Naive thymus-derived CD4-positive, alpha-beta T cell (primary cell): Measurements from ENCODE around the gene TUBG2. TPM values are rescaled to one million over a fixed set of nuclear protein-coding genes. Genes with fewer than 3 reads are reported as not detected.
A peak's percentile ranks its signal among the peaks of the same experiment; 100 is the strongest.

ENCODE experiments used
- ATAC-seq: fragments of 150-1000 bp; cut with Tn5 transposase; 2 replicates; pipeline ENCODE4 v1.10.0; 2021; ENCODE audit warnings: mild to moderate bottlenecking, moderate library complexity
- CTCF ChIA-PET: fragments of 350-600 bp; sonication (Branson Sonifier 250); formaldehyde crosslinking; loops from one replicate; lab custom pipeline; 2021; ENCODE audit warnings: antibody characterized with exemption; lab: Charles Lee
- POLR2A ChIA-PET: fragments of 350-600 bp; sonication (Branson Sonifier 250); formaldehyde crosslinking; loops from one replicate; lab custom pipeline; 2021; ENCODE audit warnings: antibody characterized with exemption, inconsistent platforms; lab: Charles Lee
- DNase-seq, 9 donors: peaks; one replicate each; pipeline versions ENCODE4 v3.0.0 to v3.0.0-alpha.2; 2020 to 2022; ENCODE audit warnings: mixed read lengths in 1 of 9
- H3K27ac ChIP-seq: one replicate; pipeline ENCODE4 v1.7.0; 2013; ENCODE audit warnings: mild to moderate bottlenecking, low read depth, low read length, moderate library complexity
- H3K27me3 ChIP-seq, 2 donors: one replicate each; pipeline ENCODE4 v1.7.0; 2013; ENCODE audit warnings: low read length in 2 of 2, mild to moderate bottlenecking in 2 of 2, moderate library complexity in 2 of 2; ENCODE audit not compliant: control insufficient read depth in 2 of 2, insufficient read depth in 2 of 2
- H3K36me3 ChIP-seq, 3 experiments: 1 replicate in 2 of 3; 2 replicates in 1 of 3; pipeline ENCODE4 v1.7.0; 2013; ENCODE audit warnings: low read length in 3 of 3, mild to moderate bottlenecking in 3 of 3, moderate library complexity in 1 of 3; ENCODE audit not compliant: insufficient read depth in 3 of 3, control insufficient read depth in 2 of 3
- H3K4me1 ChIP-seq, 2 donors: one replicate each; pipeline ENCODE4 v1.7.0; 2013; ENCODE audit warnings: low read length in 2 of 2, mild to moderate bottlenecking in 2 of 2, moderate library complexity in 1 of 2; ENCODE audit not compliant: control insufficient read depth in 2 of 2, insufficient read depth in 2 of 2
- H3K4me3 ChIP-seq: 2 replicates; pipeline ENCODE4 v1.7.0; 2013; ENCODE audit warnings: mild to moderate bottlenecking, low read length
- H3K9me3 ChIP-seq, 3 experiments: 1 replicate in 2 of 3; 2 replicates in 1 of 3; pipeline ENCODE4 v1.7.0; 2013; ENCODE audit warnings: low read length in 3 of 3; ENCODE audit not compliant: control insufficient read depth in 2 of 3
- H3K27ac Mint-ChIP-seq, 9 donors: one replicate each; pipeline ENCODE4 v1.8.0; 2020 to 2022; ENCODE audit warnings: mixed read lengths in 9 of 9, mild to moderate bottlenecking in 8 of 9, moderate library complexity in 5 of 9, inconsistent platforms in 2 of 9
- H3K27me3 Mint-ChIP-seq, 5 donors: one replicate each; pipeline ENCODE4 v1.8.0; 2021 to 2022; ENCODE audit warnings: mixed read lengths in 5 of 5, mild to moderate bottlenecking in 1 of 5
- H3K36me3 Mint-ChIP-seq, 5 donors: one replicate each; pipeline ENCODE4 v1.8.0; 2020 to 2022; ENCODE audit warnings: mixed read lengths in 5 of 5, mild to moderate bottlenecking in 3 of 5, inconsistent platforms in 1 of 5
- H3K4me1 Mint-ChIP-seq, 7 donors: one replicate each; pipeline ENCODE4 v1.8.0; 2020 to 2022; ENCODE audit warnings: mixed read lengths in 7 of 7, mild to moderate bottlenecking in 3 of 7, inconsistent platforms in 1 of 7
- H3K4me3 Mint-ChIP-seq, 10 donors: one replicate each; pipeline ENCODE4 v1.8.0; 2020 to 2022; ENCODE audit warnings: mild to moderate bottlenecking in 10 of 10, mixed read lengths in 10 of 10, moderate library complexity in 6 of 10, inconsistent platforms in 2 of 10
- H3K9me3 Mint-ChIP-seq, 11 donors: one replicate each; pipeline ENCODE4 v1.8.0; 2020 to 2022; ENCODE audit warnings: mixed read lengths in 11 of 11, mild to moderate bottlenecking in 4 of 11, inconsistent platforms in 1 of 11, moderate library complexity in 1 of 11
- intact Hi-C, 2 donors: fragments of 100-400 bp; cut with micrococcal nuclease; formaldehyde crosslinking; loops; one replicate each; pipeline ENCODE4 v1.15.1; 2023
- microRNA-seq: library from miRNA; unstranded; fragments of <30 nt; microRNA quantifications from one replicate; pipeline ENCODE4 v1.2.0, GENCODE V29; 2022; ENCODE audit warnings: borderline microRNAs expressed
- polyA plus RNA-seq, 2 donors: library from polyadenylated mRNA; unstranded; fragments of 300-500 nt; fragmentation: Illumina TruSeq; gene quantifications; one replicate each; pipeline ENCODE4 v1.2.3, GENCODE V29; 2021
- total RNA-seq, 6 experiments: library from RNA in 5 of 6; stranded (reverse) in 5 of 6; gene quantifications; 1 replicate in 5 of 6; 2 replicates in 1 of 6; pipeline ENCODE4 v1.2.3 and lab custom pipeline; 2021 to 2026

Gene TUBG2
- total and polyA plus RNA-seq, 7 experiments from 2014 or later: 4.9 to 20.3 (median 10.4) TPM

GRCh38 chr17:42704837-42705494 is 45.9 kb downstream of the TUBG2 start:
- Histone ChIP-seq H3K27me3 (no peaks in the 10 kb centered on the region), H3K9me3 (no peaks in the 10 kb centered on the region), H3K4me3 (no peak overlapping the region), H3K4me1 (peaks cover 25 to 27% of the 10 kb centered on the region in 2 donors), H3K36me3 (peaks cover 13 to 93% (median 35%) of the 10 kb centered on the region in 3 experiments), H3K27ac (no peak overlapping the region)
- peak overlapping the region in 1 of 9 donors; percentile 82 for H3K27ac Mint-ChIP-seq
- CTCF ChIA-PET: interaction anchor here (0.6 kb wide), 1 partner anchor 400 kb away, joined by 4 read pairs; no protein-coding TSS in a partner anchor
- intact Hi-C loops: no loop called here
- no peaks in the 10 kb centered on the region for H3K27me3 Mint-ChIP-seq
- H3K4me3 Mint-ChIP-seq: peak overlapping the region in 1 of 10 donors; percentile 21
- POLR2A ChIA-PET: no interaction called here
- peaks cover 4 to 33% (median 25%) of the 10 kb centered on the region in 7 donors for H3K4me1 Mint-ChIP-seq
- peaks cover 25 to 79% (median 53%) of the 10 kb centered on the region in 5 donors for H3K36me3 Mint-ChIP-seq
- DNase-seq (peak in 1 of 9 donors; percentile 43), ATAC-seq (no peak)
- no peaks in the 10 kb centered on the region for H3K9me3 Mint-ChIP-seq

GRCh38 chr17:42706732-42707131 is 47.6 kb downstream of the TUBG2 start:
- Histone ChIP-seq H3K9me3 (no peaks in the 10 kb centered on the region), H3K4me3 (no peak overlapping the region), H3K27ac (no peak overlapping the region), H3K4me1 (peaks cover 25 to 27% of the 10 kb centered on the region in 2 donors), H3K36me3 (peaks cover 13 to 91% (median 44%) of the 10 kb centered on the region in 3 experiments), H3K27me3 (no peaks in the 10 kb centered on the region)
- H3K27me3 Mint-ChIP-seq: no peaks in the 10 kb centered on the region
- peaks cover 4 to 33% (median 25%) of the 10 kb centered on the region in 7 donors for H3K4me1 Mint-ChIP-seq
- POLR2A ChIA-PET: interaction anchor here (0.7 to 1.1 kb wide), 3 partner anchors 24 to 497 kb away, joined by 3 to 5 read pairs (median 3); no protein-coding TSS in a partner anchor
- DNase-seq (peak in 7 of 9 donors; percentile 35 to 71 (median 56)), ATAC-seq (peak; percentile 92)
- CTCF ChIA-PET: interaction anchor here (0.5 to 0.6 kb wide), 3 partner anchors 99 to 192 kb away, joined by 3 to 9 read pairs (median 3); no protein-coding TSS in a partner anchor
- H3K9me3 Mint-ChIP-seq: no peaks in the 10 kb centered on the region
- intact Hi-C loops: no loop called here
- peaks cover 24 to 79% (median 57%) of the 10 kb centered on the region in 5 donors for H3K36me3 Mint-ChIP-seq
- peak overlapping the region; percentile 16 to 84 (median 62) for H3K4me3 Mint-ChIP-seq
- H3K27ac Mint-ChIP-seq: peak overlapping the region in 5 of 9 donors; percentile 38 to 83 (median 78)

- CTCF ChIA-PET: no interaction called here
- H3K9me3 Mint-ChIP-seq: no peaks in the 10 kb centered on the region
- no peaks in the 10 kb centered on the region for H3K27me3 Mint-ChIP-seq
- no peak overlapping the region for H3K27ac ChIP-seq
- H3K27ac Mint-ChIP-seq: no peak overlapping the region
- no peak overlapping the region for H3K4me3 ChIP-seq
- no peaks in the 10 kb centered on the region for H3K9me3 ChIP-seq
- H3K36me3 ChIP-seq: peaks cover 15 to 92% (median 50%) of the 10 kb centered on the region in 3 experiments
- POLR2A ChIA-PET: interaction anchor here (1.1 kb wide), 1 partner anchor 100 kb away, joined by 3 read pairs; the partner anchor contains the start of gene RETREG3
- H3K36me3 Mint-ChIP-seq: peaks cover 26 to 75% (median 57%) of the 10 kb centered on the region in 5 donors
- intact Hi-C loops: no loop called here
- peaks cover 4 to 33% (median 25%) of the 10 kb centered on the region in 7 donors for H3K4me1 Mint-ChIP-seq
- H3K4me1 ChIP-seq: peaks cover 25 to 27% of the 10 kb centered on the region in 2 donors
- DNase-seq: no peak
- H3K4me3 Mint-ChIP-seq: no peak overlapping the region
- ATAC-seq: no peak
- no peaks in the 10 kb centered on the region for H3K27me3 ChIP-seq
Observed at GRCh38 chr17:42708588-42708987, 49.5 kb downstream of the TUBG2 start.

GRCh38 chr17:42709561-42709960 is 50.5 kb downstream of the TUBG2 start:
- ChIA-PET POLR2A (interaction anchor here (1.1 kb wide), 1 partner anchor 63 kb away, joined by 3 read pairs; no protein-coding TSS in a partner anchor), CTCF (no interaction called here)
- DNase-seq (no peak), ATAC-seq (no peak)
- intact Hi-C loops: no loop called here
- no peak overlapping the region for H3K27ac ChIP-seq
- no peaks in the 10 kb centered on the region for H3K9me3 ChIP-seq
- no peak overlapping the region for H3K4me3 Mint-ChIP-seq
- H3K36me3 ChIP-seq: peaks cover 20 to 91% (median 47%) of the 10 kb centered on the region in 3 experiments
- H3K36me3 Mint-ChIP-seq: peaks cover 29 to 73% (median 55%) of the 10 kb centered on the region in 5 donors
- H3K4me1 Mint-ChIP-seq: peaks cover 4 to 30% (median 25%) of the 10 kb centered on the region in 7 donors
- no peaks in the 10 kb centered on the region for H3K27me3 Mint-ChIP-seq
- no peaks in the 10 kb centered on the region for H3K9me3 Mint-ChIP-seq
- no peak overlapping the region for H3K4me3 ChIP-seq
- no peaks in the 10 kb centered on the region for H3K27me3 ChIP-seq
- peaks cover 25 to 27% of the 10 kb centered on the region in 2 donors for H3K4me1 ChIP-seq
- peak overlapping the region in 1 of 9 donors; percentile 21 for H3K27ac Mint-ChIP-seq

Small RNA genes lying within 50 kb of the gene (microRNA-seq; reads per million reads assigned to microRNA genes)
- 1.6 reads per million for gene MIR6780A

Other genes with a start within 250 kb of the TUBG2 start
- 1 to 10 TPM in 2 of 5 experiments, under 1 TPM in 1, not detected in 2; 0.32 to 3.8 (median 1.1) TPM for gene CAVIN1, start 236.0 kb upstream of the TUBG2 start, total RNA-seq
- gene CAVIN1, start 236.0 kb upstream of the TUBG2 start, polyA plus RNA-seq: under 1 TPM; 0.25 to 0.81 TPM
- 10 to 100 TPM; 16.1 to 74.8 (median 17.9) TPM for gene ATP6V0A1, start 200.4 kb upstream of the TUBG2 start, total RNA-seq
- gene ATP6V0A1, start 200.4 kb upstream of the TUBG2 start, polyA plus RNA-seq: 10 to 100 TPM; 10.7 to 16.8 TPM
- 10 to 100 TPM; 18.0 to 27.1 (median 22.3) TPM for gene NAGLU, start 123.0 kb upstream of the TUBG2 start, total RNA-seq
- gene NAGLU, start 123.0 kb upstream of the TUBG2 start, polyA plus RNA-seq: 10 to 100 TPM in 1 of 2 donors, 1 to 10 TPM in 1; 6.6 to 17.6 TPM
- 1 to 10 TPM; 1.2 to 2.2 (median 1.9) TPM for gene HSD17B1, start 106.4 kb upstream of the TUBG2 start, total RNA-seq
- gene HSD17B1, start 106.4 kb upstream of the TUBG2 start, polyA plus RNA-seq: under 1 TPM; 0.39 to 0.59 TPM
- 10 to 100 TPM; 45.3 to 76.9 (median 64.5) TPM for gene COASY, start 97.1 kb upstream of the TUBG2 start, total RNA-seq
- gene COASY, start 97.1 kb upstream of the TUBG2 start, polyA plus RNA-seq: 10 to 100 TPM; 56.0 to 59.2 TPM
- 10 to 100 TPM; 35.3 to 73.9 (median 65.1) TPM for gene MLX, start 92.2 kb upstream of the TUBG2 start, total RNA-seq
- gene MLX, start 92.2 kb upstream of the TUBG2 start, polyA plus RNA-seq: 10 to 100 TPM; 28.1 to 46.8 TPM
- 10 to 100 TPM in 1 of 5 experiments, 1 to 10 TPM in 4; 2.7 to 14.0 (median 5.2) TPM for gene PSMC3IP, start 81.6 kb upstream of the TUBG2 start, total RNA-seq
- 1 to 10 TPM; 1.3 to 1.6 TPM for gene PSMC3IP, start 81.6 kb upstream of the TUBG2 start, polyA plus RNA-seq
- gene RETREG3, start 49.9 kb upstream of the TUBG2 start, total RNA-seq: 100 to 1,000 TPM in 2 of 5 experiments, 10 to 100 TPM in 3; 53.3 to 132 (median 75.7) TPM
- 100 to 1,000 TPM; 131 to 136 TPM for gene RETREG3, start 49.9 kb upstream of the TUBG2 start, polyA plus RNA-seq
- gene TUBG1, start 49.6 kb upstream of the TUBG2 start, total RNA-seq: 10 to 100 TPM in 3 of 5 experiments, 1 to 10 TPM in 2; 7.8 to 54.4 (median 12.5) TPM
- gene TUBG1, start 49.6 kb upstream of the TUBG2 start, polyA plus RNA-seq: 10 to 100 TPM in 1 of 2 donors, 1 to 10 TPM in 1; 4.8 to 12.5 TPM
- gene PLEKHH3, start 17.7 kb downstream of the TUBG2 start, total RNA-seq: 1 to 10 TPM in 2 of 5 experiments, under 1 TPM in 1, not detected in 2; 0.89 to 1.6 (median 1.1) TPM
- not detected for gene PLEKHH3, start 17.7 kb downstream of the TUBG2 start, polyA plus RNA-seq
- gene CCR10, start 22.6 kb downstream of the TUBG2 start, total RNA-seq: 1 to 10 TPM in 2 of 5 experiments, under 1 TPM in 3; 0.56 to 1.7 (median 0.67) TPM
- gene CCR10, start 22.6 kb downstream of the TUBG2 start, polyA plus RNA-seq: under 1 TPM; 0.22 to 0.44 TPM
- 1 to 10 TPM in 4 of 5 experiments, under 1 TPM in 1; 0.92 to 2.4 (median 2.1) TPM for gene CNTNAP1, start 23.2 kb downstream of the TUBG2 start, total RNA-seq
- gene CNTNAP1, start 23.2 kb downstream of the TUBG2 start, polyA plus RNA-seq: under 1 TPM; 0.04 to 0.86 TPM
- 100 to 1,000 TPM in 2 of 5 experiments, 10 to 100 TPM in 3; 50.9 to 212 (median 95.4) TPM for gene EZH1, start 85.8 kb downstream of the TUBG2 start, total RNA-seq
- 10 to 100 TPM; 30.2 to 51.4 TPM for gene EZH1, start 85.8 kb downstream of the TUBG2 start, polyA plus RNA-seq
- gene RAMP2, start 101.9 kb downstream of the TUBG2 start, total RNA-seq: not detected
- gene RAMP2, start 101.9 kb downstream of the TUBG2 start, polyA plus RNA-seq: not detected
- 10 to 100 TPM; 24.3 to 60.6 (median 37.7) TPM for gene VPS25, start 114.2 kb downstream of the TUBG2 start, total RNA-seq
- 10 to 100 TPM; 55.0 to 57.2 TPM for gene VPS25, start 114.2 kb downstream of the TUBG2 start, polyA plus RNA-seq
- gene WNK4, start 121.3 kb downstream of the TUBG2 start, total RNA-seq: under 1 TPM; 0.10 to 0.51 (median 0.24) TPM
- gene WNK4, start 121.3 kb downstream of the TUBG2 start, polyA plus RNA-seq: not detected
- gene COA3, start 139.4 kb downstream of the TUBG2 start, total RNA-seq: 10 to 100 TPM in 4 of 5 experiments, 1 to 10 TPM in 1; 7.6 to 48.1 (median 27.6) TPM
- 100 to 1,000 TPM; 108 to 118 TPM for gene COA3, start 139.4 kb downstream of the TUBG2 start, polyA plus RNA-seq
- gene CNTD1, start 139.6 kb downstream of the TUBG2 start, total RNA-seq: not detected
- gene CNTD1, start 139.6 kb downstream of the TUBG2 start, polyA plus RNA-seq: under 1 TPM; 0.24 to 0.32 TPM
- gene BECN1, start 165.0 kb downstream of the TUBG2 start, total RNA-seq: 100 to 1,000 TPM in 3 of 5 experiments, 10 to 100 TPM in 2; 84.7 to 130 (median 107) TPM
- 100 to 1,000 TPM; 111 to 124 TPM for gene BECN1, start 165.0 kb downstream of the TUBG2 start, polyA plus RNA-seq
- 100 to 1,000 TPM in 1 of 5 experiments, 10 to 100 TPM in 4; 53.8 to 116 (median 65.9) TPM for gene PSME3, start 174.1 kb downstream of the TUBG2 start, total RNA-seq
- 100 to 1,000 TPM; 109 to 116 TPM for gene PSME3, start 174.1 kb downstream of the TUBG2 start, polyA plus RNA-seq
- gene AOC2, start 185.3 kb downstream of the TUBG2 start, total RNA-seq: 1 to 10 TPM; 3.0 to 3.5 (median 3.2) TPM
- gene AOC2, start 185.3 kb downstream of the TUBG2 start, polyA plus RNA-seq: not detected
- 1 to 10 TPM in 4 of 5 experiments, under 1 TPM in 1; 0.98 to 2.0 (median 1.1) TPM for gene AOC3, start 191.9 kb downstream of the TUBG2 start, total RNA-seq
- not detected for gene AOC3, start 191.9 kb downstream of the TUBG2 start, polyA plus RNA-seq
- gene G6PC1, start 241.5 kb downstream of the TUBG2 start, total RNA-seq: not detected
- not detected for gene G6PC1, start 241.5 kb downstream of the TUBG2 start, polyA plus RNA-seq